CD1c-positive myeloid dendritic cell (primary cell): ENCODE measurements around the gene IWS1.
"Not testable (repeated sequence)": the region's sequence is repeated elsewhere in the genome, so short reads cannot be mapped to it uniquely, and the experiment has no call there.

Source experiments
- DNase-seq: peaks from one replicate; pipeline ENCODE4 v3.0.0-alpha.2; 2016; ENCODE audit errors: extremely low spot score

The IWS1 gene

GRCh38 chr2:127455566-127456493 is 70.5 kb downstream of the IWS1 start:
- DNase-seq: no peak

GRCh38 chr2:127454595-127455565 is 71.4 kb downstream of the IWS1 start:
- DNase-seq: no peak

DNA sequence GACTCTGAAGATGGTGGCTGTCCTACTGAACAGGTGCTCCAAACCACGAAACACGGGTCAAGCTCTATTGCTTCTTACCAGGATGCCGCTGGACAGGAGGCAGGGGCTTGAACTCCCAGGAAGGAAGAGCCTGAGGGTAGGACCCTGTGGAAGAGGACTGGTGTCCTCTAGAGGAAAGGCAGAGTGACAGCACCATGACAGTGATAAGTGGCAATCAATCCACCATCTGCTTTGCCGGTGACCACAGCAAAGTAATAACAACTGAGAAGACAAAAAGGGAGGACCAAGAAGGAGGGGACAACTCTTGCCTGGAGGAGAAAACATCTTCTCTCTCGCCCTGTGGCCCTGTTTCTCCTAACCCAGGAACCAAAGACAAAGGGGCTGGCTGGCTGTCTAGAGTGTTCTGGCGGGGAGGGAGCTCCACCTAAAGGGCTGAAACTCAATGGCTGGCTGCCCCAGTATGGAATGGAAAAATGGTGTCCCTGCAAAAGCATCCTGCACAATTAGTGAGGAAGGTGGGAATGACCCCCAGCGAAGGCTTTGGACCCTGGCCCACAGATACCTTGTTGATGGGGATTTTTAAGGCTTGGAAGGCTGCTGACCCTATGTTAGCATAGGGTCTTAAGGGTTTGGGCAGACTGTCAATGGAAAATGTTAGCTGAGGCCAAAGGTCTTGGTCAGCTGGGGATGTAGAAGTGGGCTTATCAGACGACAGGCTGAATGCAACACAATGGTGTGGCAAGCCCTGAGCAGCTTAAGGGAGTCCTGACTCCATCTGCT is 72.7 kb downstream of the IWS1 start:
- DNase-seq: no peak

DNA sequence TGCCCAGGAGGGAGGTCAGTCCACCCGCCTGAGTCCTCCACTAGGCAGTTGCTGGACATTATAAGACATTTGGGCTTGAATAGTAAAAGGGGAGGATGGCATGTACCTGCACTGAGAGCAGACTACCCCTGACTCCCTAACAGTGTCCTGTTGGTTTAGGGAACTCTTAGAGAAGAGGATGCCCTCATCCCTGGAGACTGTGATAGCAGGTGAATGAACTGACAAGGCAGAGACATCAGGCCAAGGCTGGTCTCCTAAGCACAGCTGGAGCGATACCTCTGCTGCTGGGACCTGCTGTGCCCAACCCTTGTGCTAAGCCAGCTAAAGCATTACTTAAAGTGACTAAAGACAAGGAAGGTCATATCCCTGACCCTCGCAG is 73.3 kb downstream of the IWS1 start:
- DNase-seq: no peak

DNA sequence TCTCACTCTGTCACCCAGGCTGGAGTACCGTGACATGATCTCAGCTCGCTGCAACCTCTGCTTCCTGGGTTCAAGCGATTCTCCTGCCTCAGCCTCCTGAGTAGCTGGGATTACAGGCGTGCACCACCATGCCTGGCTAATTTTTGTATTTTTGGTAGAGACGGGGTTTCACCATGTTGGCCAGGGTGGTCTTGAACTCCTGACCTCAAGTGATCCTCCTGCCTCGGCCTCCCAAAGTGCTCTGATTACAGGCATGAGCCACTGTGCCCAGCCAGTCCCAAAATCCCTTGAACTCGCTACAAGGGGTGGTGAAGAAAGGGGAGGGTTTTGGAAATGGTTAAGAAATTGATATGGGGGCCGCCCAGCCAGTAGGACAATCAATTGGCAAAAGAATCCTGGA is 73.9 kb downstream of the IWS1 start:
- DNase-seq: not testable (repeated sequence)

DNA sequence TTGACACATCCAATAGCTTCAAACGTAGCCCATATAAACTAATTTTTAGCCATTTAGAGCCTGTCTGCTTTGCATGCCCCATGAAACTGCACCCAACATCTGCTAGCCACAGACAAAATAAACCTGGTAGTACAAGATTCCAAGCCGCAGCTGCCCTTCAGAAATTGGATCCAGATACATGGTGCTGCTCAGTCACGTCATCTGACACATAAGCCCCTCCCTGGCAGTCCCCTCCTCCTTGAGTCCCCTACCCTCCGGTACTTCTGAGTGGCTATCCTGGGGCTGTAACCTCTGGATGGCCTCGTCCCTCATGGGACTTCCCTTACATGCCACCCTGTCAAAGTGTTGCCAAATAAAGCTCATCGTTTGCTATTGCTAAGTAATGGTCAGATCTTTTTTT is 74.3 kb downstream of the IWS1 start:
- DNase-seq: no peak

DNA sequence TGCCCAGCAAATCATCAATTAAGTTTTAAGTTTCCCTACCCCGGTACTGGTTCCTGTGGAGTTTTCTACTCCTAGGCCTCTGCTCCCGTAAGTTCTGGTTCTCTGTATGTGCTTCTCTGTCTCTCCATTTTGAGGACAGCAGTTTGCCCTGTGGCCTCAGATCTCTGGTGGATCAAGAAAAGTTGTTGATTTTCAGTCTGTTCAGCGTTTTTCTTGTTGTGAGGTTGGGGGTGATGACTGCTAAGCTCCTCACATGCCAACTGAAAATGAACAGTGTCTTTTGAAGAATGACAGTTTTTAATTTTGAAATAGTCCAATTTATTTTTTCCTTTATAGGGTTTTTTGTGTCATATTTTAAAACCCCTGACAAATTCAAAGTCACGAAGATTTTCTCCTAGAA is 76.4 kb downstream of the IWS1 start:
- no peak for DNase-seq

GRCh38 chr2:127449414-127449813 is 76.9 kb downstream of the IWS1 start:
- no peak for DNase-seq

DNA sequence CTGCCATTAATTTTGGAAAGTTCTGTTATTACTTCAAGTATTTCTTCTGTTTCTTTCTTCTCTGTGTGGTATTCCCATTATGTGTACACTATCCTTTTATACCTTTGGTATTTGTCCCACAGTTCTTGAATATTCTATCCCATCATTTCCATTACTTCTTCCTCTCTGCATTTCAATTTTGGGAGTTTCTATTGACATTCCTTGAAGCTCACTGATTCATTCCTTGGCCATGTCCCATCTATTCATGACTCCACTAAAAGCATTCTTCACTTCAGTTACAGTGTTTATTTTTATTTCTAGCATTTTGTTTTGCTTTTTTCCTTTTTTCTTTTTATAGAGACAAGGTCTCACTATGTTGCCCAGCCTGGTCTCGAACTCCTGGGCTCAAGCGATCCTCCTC is 77.8 kb downstream of the IWS1 start:
- DNase-seq: no peak

- DNase-seq: no peak
Measured at GRCh38 chr2:127439343-127439742, 86.9 kb downstream of the IWS1 start.

DNA sequence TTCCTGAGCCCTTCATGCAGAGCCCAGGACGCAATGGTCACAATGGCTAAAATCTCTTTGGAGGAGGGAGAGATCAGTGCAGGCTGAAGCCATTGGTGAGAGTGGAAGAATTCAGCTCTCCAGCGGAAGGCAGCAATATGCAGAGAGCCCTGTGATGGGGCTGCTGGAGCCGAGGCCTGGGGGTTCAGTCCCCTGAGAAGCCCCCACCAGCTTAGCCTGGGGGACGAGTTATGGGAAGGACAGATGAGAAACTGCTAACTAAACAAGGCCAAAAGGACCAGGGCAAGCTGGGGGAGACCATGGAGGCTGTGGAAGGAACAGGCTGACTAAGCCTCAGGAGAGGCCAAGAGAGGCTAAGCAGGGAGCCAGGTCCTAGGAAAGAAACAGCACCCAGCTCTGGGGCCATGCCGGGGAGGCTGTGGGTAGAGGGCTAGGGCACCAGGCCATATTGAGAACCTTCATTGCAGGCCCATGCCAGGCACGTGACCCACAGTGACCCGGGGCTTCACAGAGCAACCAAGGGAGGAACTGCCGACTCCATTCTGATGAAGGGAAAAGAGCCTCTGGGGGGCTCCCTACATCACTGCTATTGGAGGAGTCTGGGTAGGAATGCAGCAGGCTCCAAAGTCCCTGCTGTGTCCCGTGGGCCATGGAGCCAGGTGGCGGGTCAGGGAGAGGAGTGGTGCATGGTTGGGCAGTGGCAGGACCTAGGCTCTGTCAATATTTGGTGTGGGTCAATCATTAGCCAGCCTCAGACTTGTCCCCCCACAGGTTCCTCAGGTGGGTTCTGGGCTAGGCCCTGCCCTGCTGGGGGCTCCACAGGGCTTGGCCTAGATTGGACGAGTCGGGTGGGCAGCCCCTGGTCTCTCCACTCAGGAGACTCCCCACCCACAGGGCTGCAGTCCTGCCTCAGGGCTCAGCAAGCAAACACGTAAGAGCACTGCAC is 88.2 kb downstream of the IWS1 start:
- DNase-seq: no peak

GRCh38 chr2:127437056-127437455 is 89.2 kb downstream of the IWS1 start:
- no peak for DNase-seq

- DNase-seq: no peak
Measured at GRCh38 chr2:127434515-127434914, 91.8 kb downstream of the IWS1 start.

DNA sequence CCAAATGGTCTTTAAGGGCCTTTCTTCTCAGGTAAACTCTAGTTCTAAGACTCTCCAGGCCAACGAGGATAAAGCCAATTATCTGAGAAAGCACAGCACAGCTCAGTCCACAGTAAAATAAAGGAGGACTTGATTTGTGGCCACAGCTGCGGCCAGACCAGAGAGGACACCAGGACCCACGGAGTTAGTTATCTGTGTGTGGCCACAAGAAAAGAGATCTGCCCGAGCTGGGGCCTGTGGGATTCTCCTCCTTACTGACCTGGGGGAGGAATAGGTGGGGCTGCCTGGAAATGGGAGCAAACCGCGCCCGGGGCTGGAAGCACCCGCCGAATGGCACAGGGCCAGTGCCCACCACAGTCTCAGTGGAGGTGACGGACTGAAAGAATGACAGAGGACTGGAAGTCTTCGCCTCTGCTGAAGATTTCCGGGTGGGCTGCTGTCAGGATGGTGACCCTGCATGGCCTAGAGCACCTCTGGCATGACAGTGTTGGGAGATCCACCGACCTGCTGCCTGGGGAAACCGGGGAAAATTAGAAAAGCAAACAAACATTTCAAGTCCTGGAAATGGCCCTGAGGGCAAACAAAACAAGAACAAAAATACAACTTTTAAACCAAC is 94.8 kb downstream of the IWS1 start:
- no peak for DNase-seq
